H9 (cell line): ENCODE results near the gene RHOH. TPM values are rescaled to one million over a fixed set of nuclear protein-coding genes. Genes with fewer than 3 reads are reported as not detected.
A peak's percentile ranks its signal among the peaks of the same experiment; 100 is the strongest.

Experiments used
- DNase-seq: peaks from one replicate; pipeline ENCODE4 v3.0.0-alpha.2; 2017
- H2AFZ ChIP-seq: one replicate; pipeline ENCODE4 v1.6.1; 2013; ENCODE audit warnings: mild to moderate bottlenecking, low read length, control low read depth, moderate library complexity
- H2AK5ac ChIP-seq: 2 replicates; pipeline ENCODE4 v1.6.1; 2013; ENCODE audit warnings: low read length, control low read depth, mixed read lengths; ENCODE audit not compliant: insufficient read length
- H2BK120ac ChIP-seq: one replicate; pipeline ENCODE4 v1.6.1; 2013; ENCODE audit warnings: low read depth, mild to moderate bottlenecking, low read length, control low read depth, inconsistent platforms; ENCODE audit not compliant: poor library complexity, severe bottlenecking
- H2BK12ac ChIP-seq: 2 replicates; pipeline ENCODE4 v1.6.1; 2013; ENCODE audit warnings: low read length, control low read depth, mixed read lengths, low read depth; ENCODE audit not compliant: insufficient read length
- H2BK15ac ChIP-seq: 2 replicates; pipeline ENCODE4 v1.6.1; 2013; ENCODE audit warnings: low read depth, low read length, control low read depth
- H2BK20ac ChIP-seq: one replicate; pipeline ENCODE4 v1.6.1; 2013; ENCODE audit warnings: low read depth, mild to moderate bottlenecking, low read length, control low read depth, inconsistent platforms; ENCODE audit not compliant: poor library complexity, severe bottlenecking
- H2BK5ac ChIP-seq: 2 replicates; pipeline ENCODE4 v1.6.1; 2013; ENCODE audit warnings: low read length, control low read depth, mixed read lengths; ENCODE audit not compliant: insufficient read length
- H3K14ac ChIP-seq: 2 replicates; pipeline ENCODE4 v1.6.1; 2013; ENCODE audit warnings: low read length, control low read depth; ENCODE audit not compliant: insufficient read depth
- H3K18ac ChIP-seq: 2 replicates; pipeline ENCODE4 v1.6.1; 2013; ENCODE audit warnings: low read depth, mild to moderate bottlenecking, mixed read lengths, low read length, control low read depth; ENCODE audit not compliant: insufficient read length
- H3K23ac ChIP-seq: 2 replicates; pipeline ENCODE4 v1.6.1; 2013; ENCODE audit warnings: low read length, control low read depth, mixed read lengths, low read depth; ENCODE audit not compliant: insufficient read length
- H3K23me2 ChIP-seq: 2 replicates; pipeline ENCODE4 v1.6.1; 2013; ENCODE audit warnings: low read depth, mild to moderate bottlenecking, mixed read lengths, low read length, control low read depth; ENCODE audit not compliant: insufficient read length, poor library complexity, severe bottlenecking
- H3K27ac ChIP-seq: 2 replicates; pipeline ENCODE4 v1.5.1; 2013; ENCODE audit warnings: low read length, control low read depth, mixed read lengths, low read depth; ENCODE audit not compliant: insufficient read length
- H3K27me3 ChIP-seq: 2 replicates; pipeline ENCODE4 v1.6.1; 2013; ENCODE audit warnings: low read length, control low read depth, inconsistent platforms; ENCODE audit not compliant: insufficient read depth
- H3K4ac ChIP-seq: 2 replicates; pipeline ENCODE4 v1.6.1; 2013; ENCODE audit warnings: low read depth, mild to moderate bottlenecking, control low read depth, inconsistent platforms, low read length, moderate library complexity
- H3K4me1 ChIP-seq: 2 replicates; pipeline ENCODE4 v1.6.1; 2013; ENCODE audit warnings: low read length, control low read depth, inconsistent platforms; ENCODE audit not compliant: insufficient read depth
- H3K4me2 ChIP-seq: 2 replicates; pipeline ENCODE4 v1.6.1; 2013; ENCODE audit warnings: low read length, control low read depth, mixed read lengths; ENCODE audit not compliant: insufficient read length, insufficient read depth
- H3K56ac ChIP-seq: 2 replicates; pipeline ENCODE4 v1.6.1; 2013; ENCODE audit warnings: low read depth, mild to moderate bottlenecking, mixed read lengths, low read length, control low read depth; ENCODE audit not compliant: insufficient read length
- H3K79me1 ChIP-seq: 2 replicates; pipeline ENCODE4 v1.6.1; 2013; ENCODE audit warnings: low read depth, mild to moderate bottlenecking, moderate library complexity, low read length, control low read depth, inconsistent platforms; ENCODE audit not compliant: insufficient read depth, poor library complexity, severe bottlenecking
- H3K79me2 ChIP-seq: 2 replicates; pipeline ENCODE4 v1.6.1; 2013; ENCODE audit warnings: low read length, control low read depth, inconsistent platforms; ENCODE audit not compliant: insufficient read depth
- H3K9ac ChIP-seq: 2 replicates; pipeline ENCODE4 v1.6.1; 2013; ENCODE audit warnings: low read length, control low read depth, mixed read lengths; ENCODE audit not compliant: insufficient read length; ENCODE audit errors: extremely low read depth
- H3K9me3 ChIP-seq: one replicate; pipeline ENCODE4 v1.6.1; 2013; ENCODE audit warnings: low read depth, low read length, inconsistent platforms; ENCODE audit not compliant: control insufficient read depth
- H3T11ph ChIP-seq: one replicate; pipeline ENCODE4 v1.6.1; 2013; ENCODE audit warnings: mild to moderate bottlenecking, low read length, control low read depth, inconsistent platforms
- H4K20me1 ChIP-seq: one replicate; pipeline ENCODE4 v1.6.1; 2013; ENCODE audit not compliant: control insufficient read depth, insufficient read length, insufficient read depth
- H4K5ac ChIP-seq: 2 replicates; pipeline ENCODE4 v1.6.1; 2013; ENCODE audit warnings: low read depth, mild to moderate bottlenecking, mixed read lengths, low read length, control low read depth; ENCODE audit not compliant: insufficient read length
- H4K8ac ChIP-seq: replicated peaks from 2 replicates; pipeline ENCODE4 v1.6.1; 2013; ENCODE audit warnings: low read length, control low read depth, mixed read lengths, low read depth; ENCODE audit not compliant: insufficient read length
- H4K91ac ChIP-seq: 2 replicates; pipeline ENCODE4 v1.6.1; 2013; ENCODE audit warnings: low read depth, mild to moderate bottlenecking, moderate library complexity, mixed read lengths, low read length, control low read depth; ENCODE audit not compliant: insufficient read length
- H3K27ac Mint-ChIP-seq, 3 experiments: 2 replicates in 2 of 3; 3 replicates in 1 of 3; pipeline ENCODE4 v1.8.0; 2020 to 2021; ENCODE audit warnings: mixed read lengths in 3 of 3, mild to moderate bottlenecking in 1 of 3, moderate library complexity in 1 of 3
- H3K27me3 Mint-ChIP-seq: 2 replicates; pipeline ENCODE4 v1.8.0; 2021; ENCODE audit warnings: low read depth, mild to moderate bottlenecking, moderate library complexity, mixed read lengths
- H3K36me3 Mint-ChIP-seq, 3 experiments: 2 replicates in 2 of 3; 3 replicates in 1 of 3; pipeline ENCODE4 v1.8.0; 2020 to 2021; ENCODE audit warnings: low read depth in 3 of 3, mixed read lengths in 3 of 3; ENCODE audit not compliant: insufficient read depth in 1 of 3
- H3K4me1 Mint-ChIP-seq, 2 experiments: 2 replicates each; pipeline ENCODE4 v1.8.0; 2020; ENCODE audit warnings: mixed read lengths in 2 of 2
- H3K4me3 Mint-ChIP-seq, 2 experiments: 2 replicates in 1 of 2; 3 replicates in 1 of 2; pipeline ENCODE4 v1.8.0; 2020 to 2021; ENCODE audit warnings: mild to moderate bottlenecking in 2 of 2, mixed read lengths in 2 of 2, moderate library complexity in 1 of 2
- H3K9me3 Mint-ChIP-seq, 2 experiments: 2 replicates in 1 of 2; 3 replicates in 1 of 2; pipeline ENCODE4 v1.8.0; 2020; ENCODE audit warnings: mild to moderate bottlenecking in 2 of 2, mixed read lengths in 2 of 2, moderate library complexity in 1 of 2
- WGBS: extraction: QIAGEN DNeasy Blood & Tissue Kit; methylation state at CpG from one replicate; pipeline ENCODE4 v1.1.7; 2013; ENCODE audit warnings: missing lambda C conversion rate, low lambda C conversion rate, mixed read lengths; ENCODE audit not compliant: insufficient read length; ENCODE audit errors: extremely low coverage; 5-methylcytosine and 5-hydroxymethylcytosine counted together
- total RNA-seq: library from RNA; stranded (reverse); gene quantifications from 2 replicates; pipeline ENCODE4 v1.2.1, GENCODE V29; 2021
- TF ChIP-seq, protein P1 (sequence below): fragments of 200-600 bp; sonication (generic); conservative IDR thresholded peaks from 3 replicates; pipeline ENCODE4 v1.8.0; 2021; ENCODE audit warnings: antibody characterized with exemption, mild to moderate bottlenecking

Gene RHOH
- total RNA-seq, 1 experiment from 2014 or later: 7.1 TPM

DNA sequence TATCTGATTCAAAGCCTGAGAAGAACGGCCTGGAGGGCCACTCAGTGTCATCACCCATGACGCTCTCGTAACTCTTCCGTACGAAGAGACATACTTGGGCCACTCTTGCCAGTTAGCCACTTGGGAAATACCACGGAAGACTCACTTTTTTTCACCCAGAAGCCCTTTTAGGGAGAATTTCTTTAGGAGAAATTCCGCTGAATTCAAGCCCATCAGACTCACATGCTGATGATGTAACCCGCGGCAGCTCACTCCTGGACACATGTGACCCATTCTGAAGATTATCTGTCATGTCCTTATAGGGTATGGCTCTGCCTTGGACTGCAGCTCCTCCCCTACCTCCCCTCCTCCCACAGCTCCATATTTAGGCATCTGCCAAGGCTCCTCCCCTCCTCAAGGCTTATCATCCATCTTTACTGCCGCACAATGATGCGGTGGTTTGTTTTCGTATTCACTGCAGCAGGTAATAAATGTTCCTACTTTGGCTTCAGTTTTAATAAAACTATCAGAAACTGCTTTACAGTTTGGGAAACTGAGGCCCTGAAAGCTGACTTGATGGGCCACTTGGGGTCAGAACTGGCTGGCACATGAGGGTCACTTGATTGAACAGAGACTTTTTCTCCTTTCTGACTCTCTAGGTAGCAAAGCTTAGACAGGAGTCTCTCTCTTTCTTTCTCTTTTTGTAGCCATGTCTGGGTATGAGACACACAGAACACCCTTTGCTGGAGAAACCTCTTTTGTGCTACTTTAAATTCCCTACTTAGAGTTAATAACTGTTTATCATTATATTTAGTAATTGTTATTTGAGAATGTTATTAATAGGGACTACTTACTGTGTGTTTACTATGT is 42.1 kb downstream of the RHOH start:
- H3T11ph ChIP-seq: no peak overlapping the region
- no peaks in the 10 kb centered on the region for H3K79me1 ChIP-seq
- Mint-ChIP-seq H3K4me1 (peaks cover 3 to 12% of the 10 kb centered on the region in 2 experiments; a peak in 1 of 4 replicates), H3K4me3 (no peak overlapping the region), H3K27me3 (no peaks in the 10 kb centered on the region), H3K27ac (peak overlapping the region; percentile 12 to 59 (median 52); a peak in 3 of 7 replicates), H3K36me3 (peaks cover 5 to 17% (median 8%) of the 10 kb centered on the region in 3 experiments; a peak in 6 of 7 replicates), H3K9me3 (no peaks in the 10 kb centered on the region; a peak in 1 of 5 replicates)
- no peak overlapping the region for H2BK20ac ChIP-seq
- no CpG with 5 or more reads among the region's 12 CpGs for WGBS
- no peaks in the 10 kb centered on the region for H3K79me2 ChIP-seq
- H3K23me2 ChIP-seq: no peaks in the 10 kb centered on the region
- H3K4ac ChIP-seq: no peak overlapping the region; the same call in 1 of the 2 replicates
- H3K4me2 ChIP-seq: no peak overlapping the region
- no peak overlapping the region for H3K27ac ChIP-seq
- no peak overlapping the region for H3K56ac ChIP-seq
- no peak overlapping the region for H4K8ac ChIP-seq
- peak overlapping the region; percentile 67 for H2BK120ac ChIP-seq
- H3K9ac ChIP-seq: no peak overlapping the region
- no peaks in the 10 kb centered on the region; the same call in 1 of the 2 replicates for H3K4me1 ChIP-seq
- H4K20me1 ChIP-seq: no peaks in the 10 kb centered on the region
- H3K23ac ChIP-seq: no peak overlapping the region
- no peaks in the 10 kb centered on the region for H3K9me3 ChIP-seq
- H2BK15ac ChIP-seq: no peak overlapping the region
- H3K27me3 ChIP-seq: no peaks in the 10 kb centered on the region
- H2BK5ac ChIP-seq: no peak overlapping the region
- H2AFZ ChIP-seq: no peak overlapping the region
- no peak overlapping the region for H2AK5ac ChIP-seq
- no peak overlapping the region for H4K91ac ChIP-seq
- H4K5ac ChIP-seq: no peak overlapping the region
- H3K18ac ChIP-seq: peak overlapping the region; percentile 53
- no peak for DNase-seq
- no peak overlapping the region for H3K14ac ChIP-seq
- no peak overlapping the region for H2BK12ac ChIP-seq
- TF ChIP-seq, protein P1, sequence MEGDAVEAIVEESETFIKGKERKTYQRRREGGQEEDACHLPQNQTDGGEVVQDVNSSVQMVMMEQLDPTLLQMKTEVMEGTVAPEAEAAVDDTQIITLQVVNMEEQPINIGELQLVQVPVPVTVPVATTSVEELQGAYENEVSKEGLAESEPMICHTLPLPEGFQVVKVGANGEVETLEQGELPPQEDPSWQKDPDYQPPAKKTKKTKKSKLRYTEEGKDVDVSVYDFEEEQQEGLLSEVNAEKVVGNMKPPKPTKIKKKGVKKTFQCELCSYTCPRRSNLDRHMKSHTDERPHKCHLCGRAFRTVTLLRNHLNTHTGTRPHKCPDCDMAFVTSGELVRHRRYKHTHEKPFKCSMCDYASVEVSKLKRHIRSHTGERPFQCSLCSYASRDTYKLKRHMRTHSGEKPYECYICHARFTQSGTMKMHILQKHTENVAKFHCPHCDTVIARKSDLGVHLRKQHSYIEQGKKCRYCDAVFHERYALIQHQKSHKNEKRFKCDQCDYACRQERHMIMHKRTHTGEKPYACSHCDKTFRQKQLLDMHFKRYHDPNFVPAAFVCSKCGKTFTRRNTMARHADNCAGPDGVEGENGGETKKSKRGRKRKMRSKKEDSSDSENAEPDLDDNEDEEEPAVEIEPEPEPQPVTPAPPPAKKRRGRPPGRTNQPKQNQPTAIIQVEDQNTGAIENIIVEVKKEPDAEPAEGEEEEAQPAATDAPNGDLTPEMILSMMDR: no peak
